ENCODE data around the gene FANCF. TPM values are rescaled to one million over a fixed set of nuclear protein-coding genes. Genes with fewer than 3 reads are reported as not detected.

The FANCF gene
- total RNA-seq, 1 experiment from 2014 or later, result 5.0 TPM

GRCh38 chr11:22668005-22668796 lies 42.6 kb upstream of the FANCF start:
- Histone ChIP-seq H4K20me1 (ENCODE audit: low read length) (no peaks in the 10 kb centered on the region), H3K9me2 (replicated peaks; ENCODE audit: low read length) (no peaks in the 10 kb centered on the region), H3K27ac (ENCODE audit: low read length) (no peak overlapping the region), H3K9ac (ENCODE audit: low read length) (no peak overlapping the region), H3K9me3 (ENCODE audit: low read length) (no peaks in the 10 kb centered on the region), H3K27me3 (ENCODE audit: low read length) (peaks cover 70% of the 10 kb centered on the region), H3K79me2 (ENCODE audit: low read length) (no peaks in the 10 kb centered on the region), H3K36me3 (ENCODE audit: low read depth, low read length) (no peaks in the 10 kb centered on the region), H3K4me3 (ENCODE audit: low read length) (no peak overlapping the region), H2AFZ (ENCODE audit: low read length) (no peak overlapping the region), H3K4me2 (ENCODE audit: low read length) (no peak overlapping the region), H3K4me1 (ENCODE audit: insufficient read depth, low read length) (no peaks in the 10 kb centered on the region), H3F3A (ENCODE audit: low read length, unreplicated experiment) (no peaks in the 10 kb centered on the region)
- intact Hi-C loops (cut with micrococcal nuclease), result no loop called here
- DNase-seq (no peak), ATAC-seq (no peak)
- BruUV-seq (replicated peaks), result no TSS peak
- TF ChIP-seq, protein P1, sequence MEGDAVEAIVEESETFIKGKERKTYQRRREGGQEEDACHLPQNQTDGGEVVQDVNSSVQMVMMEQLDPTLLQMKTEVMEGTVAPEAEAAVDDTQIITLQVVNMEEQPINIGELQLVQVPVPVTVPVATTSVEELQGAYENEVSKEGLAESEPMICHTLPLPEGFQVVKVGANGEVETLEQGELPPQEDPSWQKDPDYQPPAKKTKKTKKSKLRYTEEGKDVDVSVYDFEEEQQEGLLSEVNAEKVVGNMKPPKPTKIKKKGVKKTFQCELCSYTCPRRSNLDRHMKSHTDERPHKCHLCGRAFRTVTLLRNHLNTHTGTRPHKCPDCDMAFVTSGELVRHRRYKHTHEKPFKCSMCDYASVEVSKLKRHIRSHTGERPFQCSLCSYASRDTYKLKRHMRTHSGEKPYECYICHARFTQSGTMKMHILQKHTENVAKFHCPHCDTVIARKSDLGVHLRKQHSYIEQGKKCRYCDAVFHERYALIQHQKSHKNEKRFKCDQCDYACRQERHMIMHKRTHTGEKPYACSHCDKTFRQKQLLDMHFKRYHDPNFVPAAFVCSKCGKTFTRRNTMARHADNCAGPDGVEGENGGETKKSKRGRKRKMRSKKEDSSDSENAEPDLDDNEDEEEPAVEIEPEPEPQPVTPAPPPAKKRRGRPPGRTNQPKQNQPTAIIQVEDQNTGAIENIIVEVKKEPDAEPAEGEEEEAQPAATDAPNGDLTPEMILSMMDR (conservative IDR thresholded peaks at IDR 0.05; ENCODE audit: low read depth, low read length), result no peak
- TF ChIP-seq EZH2 (IDR thresholded peaks at IDR 0.05; ENCODE audit: low read length, unreplicated experiment), result no peak
- no peak for TF ChIP-seq EZH2phosphoT487 (IDR thresholded peaks at IDR 0.05; ENCODE audit: borderline replicate concordance, low read length)
- POLR2A ChIA-PET (ENCODE audit: unreplicated experiment), result no interaction called here
- CTCF ChIA-PET, result no interaction called here

DNA sequence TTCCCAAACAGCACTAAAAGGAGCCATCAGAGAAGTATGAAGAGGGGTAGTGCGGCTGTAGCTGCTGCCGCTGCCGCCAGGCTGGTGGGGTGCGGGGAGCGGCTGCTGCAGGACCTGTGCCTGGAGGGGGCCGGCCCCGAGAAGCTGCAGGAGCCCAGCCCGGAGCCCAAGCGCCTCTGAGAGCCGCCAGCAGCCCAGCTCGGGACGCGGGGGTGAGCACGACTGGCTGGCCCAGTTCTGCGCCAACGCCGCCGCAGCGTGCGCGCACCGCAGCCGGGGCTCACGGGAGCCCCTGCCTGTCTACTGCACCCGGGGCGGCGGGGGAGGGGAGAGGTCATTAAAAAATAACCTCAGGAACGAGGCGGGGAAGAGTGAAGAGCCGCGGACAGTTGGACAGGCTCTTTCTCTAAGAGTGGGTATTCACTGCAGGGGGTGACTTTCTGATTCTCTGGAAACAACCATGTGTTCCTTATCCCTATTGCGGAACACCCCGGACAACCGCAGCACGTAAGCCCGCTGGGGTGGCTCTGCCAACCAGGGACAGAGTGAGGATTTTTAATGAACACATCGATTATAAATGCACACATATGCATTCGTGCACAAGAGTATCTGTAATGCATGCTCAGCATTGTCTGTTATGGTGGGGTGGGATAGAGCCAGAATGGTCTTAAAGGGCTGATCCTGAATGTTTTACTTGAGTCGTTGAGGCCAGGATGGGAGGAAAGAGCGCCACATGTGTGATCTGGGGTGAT lies 41.2 kb upstream of the FANCF start:
- BruUV-seq (replicated peaks), result no TSS peak
- Histone ChIP-seq H3K9me3 (ENCODE audit: low read length) (no peaks in the 10 kb centered on the region), H3K27me3 (ENCODE audit: low read length) (peaks cover 68% of the 10 kb centered on the region), H3K4me1 (ENCODE audit: insufficient read depth, low read length) (no peaks in the 10 kb centered on the region), H3F3A (ENCODE audit: low read length, unreplicated experiment) (no peaks in the 10 kb centered on the region), H4K20me1 (ENCODE audit: low read length) (no peaks in the 10 kb centered on the region), H3K4me2 (ENCODE audit: low read length) (no peak overlapping the region), H3K27ac (ENCODE audit: low read length) (no peak overlapping the region), H3K79me2 (ENCODE audit: low read length) (no peaks in the 10 kb centered on the region), H2AFZ (ENCODE audit: low read length) (no peak overlapping the region), H3K9ac (ENCODE audit: low read length) (no peak overlapping the region), H3K9me2 (replicated peaks; ENCODE audit: low read length) (no peaks in the 10 kb centered on the region), H3K4me3 (ENCODE audit: low read length) (no peak overlapping the region), H3K36me3 (ENCODE audit: low read depth, low read length) (no peaks in the 10 kb centered on the region)
- TF ChIP-seq, protein P1 (conservative IDR thresholded peaks at IDR 0.05; ENCODE audit: low read depth, low read length), result no peak
- TF ChIP-seq EZH2phosphoT487 (IDR thresholded peaks at IDR 0.05; ENCODE audit: borderline replicate concordance, low read length) (no peak), EZH2 (IDR thresholded peaks at IDR 0.05; ENCODE audit: low read length, unreplicated experiment) (no peak)
- DNase-seq (no peak), ATAC-seq (no peak)
- intact Hi-C loops (cut with micrococcal nuclease), result no loop called here
- ChIA-PET POLR2A (ENCODE audit: unreplicated experiment) (no interaction called here), CTCF (no interaction called here)

DNA sequence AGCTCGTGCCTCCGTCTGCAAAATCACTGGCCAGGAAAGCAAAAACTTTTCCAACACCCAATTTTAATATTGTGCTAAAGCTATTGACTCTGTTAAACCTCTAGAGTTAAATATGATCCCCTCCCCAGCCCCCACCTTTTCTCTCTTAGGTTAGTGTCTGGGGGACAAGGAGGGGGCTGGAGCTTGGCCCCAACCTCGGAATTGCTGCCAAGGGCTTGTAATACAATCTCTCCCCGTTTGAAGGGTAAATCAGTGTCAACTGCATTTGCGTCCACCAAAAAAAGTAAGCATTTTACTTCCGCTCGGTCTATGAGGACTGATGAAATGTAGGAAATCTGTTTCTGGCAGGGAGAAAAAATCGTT lies 40.7 kb upstream of the FANCF start, which contains the start of gene GAS2:
Gene GAS2 (plus strand): TSS at position 287 of the 363 bp plus-strand sequence. CDS start 8,259 bp downstream, outside the sequence.
- Histone ChIP-seq H3F3A (ENCODE audit: low read length, unreplicated experiment) (no peaks in the 10 kb centered on the region), H3K4me2 (ENCODE audit: low read length) (no peak within 1 kb of the TSS), H3K79me2 (ENCODE audit: low read length) (no peaks in the 10 kb centered on the region), H4K20me1 (ENCODE audit: low read length) (no peaks in the 10 kb centered on the region), H3K9ac (ENCODE audit: low read length) (no peak within 1 kb of the TSS), H3K27me3 (ENCODE audit: low read length) (peaks cover 62% of the 10 kb centered on the region), H3K9me3 (ENCODE audit: low read length) (no peaks in the 10 kb centered on the region), H2AFZ (ENCODE audit: low read length) (no peak within 1 kb of the TSS), H3K4me1 (ENCODE audit: insufficient read depth, low read length) (no peaks in the 10 kb centered on the region), H3K27ac (ENCODE audit: low read length) (no peak within 1 kb of the TSS), H3K36me3 (ENCODE audit: low read depth, low read length) (no peaks in the 10 kb centered on the region), H3K4me3 (ENCODE audit: low read length) (no peak within 1 kb of the TSS), H3K9me2 (replicated peaks; ENCODE audit: low read length) (no peaks in the 10 kb centered on the region)
- BruUV-seq (replicated peaks), result no TSS peak
- CTCF ChIA-PET, result no interaction called here
- POLR2A ChIA-PET (ENCODE audit: unreplicated experiment), result no interaction called here
- no peak for DNase-seq
- ATAC-seq, result no peak
- intact Hi-C loops (cut with micrococcal nuclease), result no loop called here
- TF ChIP-seq EZH2 (IDR thresholded peaks at IDR 0.05; ENCODE audit: low read length, unreplicated experiment) (no peak), EZH2phosphoT487 (IDR thresholded peaks at IDR 0.05; ENCODE audit: borderline replicate concordance, low read length) (no peak)
- TF ChIP-seq, protein P1 (conservative IDR thresholded peaks at IDR 0.05; ENCODE audit: low read depth, low read length), result no peak

Data from PC-3 (cell line).